Endothelial cell of umbilical vein (primary cell): ENCODE measurements around the gene ZNF611. TPM values are rescaled to one million over a fixed set of nuclear protein-coding genes. Genes with fewer than 3 reads are reported as not detected.
"Not testable (repeated sequence)": the region's sequence is repeated elsewhere in the genome, so short reads cannot be mapped to it uniquely, and the experiment has no call there.

Experiments
- BruUV-seq: library from RNA; stranded (reverse); fragments of 400-500 nt; replicated peaks from 2 replicates; lab custom pipeline; 2021; lab: Mats Ljungman, UMichigan
- CTCF ChIA-PET: fragments of 300-600, 350-600 bp; sonication (Branson Sonifier 250); formaldehyde crosslinking; loops from one replicate; lab custom pipeline; 2021; ENCODE audit warnings: antibody characterized with exemption, inconsistent platforms; lab: Charles Lee
- POLR2A ChIA-PET: fragments of 300-600, 350-600 bp; sonication (Branson Sonifier 250); formaldehyde crosslinking; loops from one replicate; lab custom pipeline; 2021; ENCODE audit warnings: antibody characterized with exemption, inconsistent platforms; lab: Charles Lee
- DNase-seq: peaks from one replicate; pipeline ENCODE4 v3.0.0-alpha.2; 2011; ENCODE audit warnings: low read depth, low spot score
- FAIRE-seq: peaks from 2 replicates; lab custom pipeline; 2011; peaks lifted over from hg19 to GRCh38; lab: Jason Lieb, UNC
- H2AFZ ChIP-seq: 2 replicates; pipeline ENCODE4 v1.6.0; 2012; ENCODE audit warnings: low read depth, low read length, control low read depth, inconsistent platforms
- H3K27ac ChIP-seq: 2 replicates; pipeline ENCODE4 v1.5.1; 2011; ENCODE audit warnings: low read depth, mild to moderate bottlenecking, control low read depth, low read length, moderate library complexity; ENCODE audit not compliant: insufficient read depth
- H3K27me3 ChIP-seq, 2 experiments: 2 replicates each; pipeline versions ENCODE4 v1.6.0 to v1.6.1; 2011; ENCODE audit warnings: low read length in 2 of 2, mixed read lengths in 1 of 2; ENCODE audit not compliant: control insufficient read depth in 2 of 2, insufficient read depth in 2 of 2
- H3K36me3 ChIP-seq, 2 experiments: 2 replicates in 1 of 2; 3 replicates in 1 of 2; pipeline ENCODE4 v1.5.1; 2011; ENCODE audit warnings: low read length in 2 of 2, mild to moderate bottlenecking in 1 of 2, moderate library complexity in 1 of 2; ENCODE audit not compliant: control insufficient read depth in 2 of 2, insufficient read depth in 2 of 2; ENCODE audit errors: extremely low read depth in 1 of 2
- H3K4me1 ChIP-seq: 3 replicates; pipeline ENCODE4 v1.5.1; 2011; ENCODE audit warnings: mild to moderate bottlenecking, low read length; ENCODE audit not compliant: control insufficient read depth, insufficient read depth; ENCODE audit errors: extremely low read depth
- H3K4me2 ChIP-seq: 2 replicates; pipeline ENCODE4 v1.6.1; 2011; ENCODE audit warnings: low read length, control low read depth, mixed read lengths; ENCODE audit not compliant: insufficient read depth
- H3K4me3 ChIP-seq, 3 experiments: fragments of 200-600 bp in 1 of 3; sonication (generic), shearing (Covaris generic) in 1 of 3; replicated peaks in 1 of 3; 2 replicates each; pipeline ENCODE4 v1.5.1; 2011 to 2016; ENCODE audit warnings: control low read depth in 3 of 3, low read length in 3 of 3, mild to moderate bottlenecking in 2 of 3, inconsistent platforms in 1 of 3, low read depth in 1 of 3, moderate library complexity in 1 of 3; ENCODE audit not compliant: insufficient read depth in 1 of 3
- H3K79me2 ChIP-seq: 2 replicates; pipeline ENCODE4 v1.6.0; 2012; ENCODE audit warnings: low read length, inconsistent platforms; ENCODE audit not compliant: control insufficient read depth, insufficient read depth
- H3K9ac ChIP-seq: replicated peaks from 2 replicates; pipeline ENCODE3; 2011; ENCODE audit warnings: low read length, control low read depth; ENCODE audit not compliant: insufficient read depth; ENCODE audit errors: extremely low read depth
- H3K9me1 ChIP-seq: replicated peaks from 3 replicates; pipeline ENCODE4 v1.6.0; 2011; ENCODE audit warnings: mild to moderate bottlenecking, low read length; ENCODE audit not compliant: control insufficient read depth, insufficient read depth; ENCODE audit errors: extremely low read depth
- H3K9me3 ChIP-seq: replicated peaks from 2 replicates; pipeline ENCODE4 v1.5.1; 2012; ENCODE audit warnings: low read length, inconsistent platforms; ENCODE audit not compliant: control insufficient read depth, insufficient read depth
- H4K20me1 ChIP-seq: replicated peaks from 2 replicates; pipeline ENCODE3; 2011; ENCODE audit warnings: mild to moderate bottlenecking, low read length; ENCODE audit not compliant: control insufficient read depth, insufficient read depth; ENCODE audit errors: extremely low read depth
- EZH2 ChIP-seq: IDR thresholded peaks from 2 replicates; pipeline ENCODE4 v1.6.1; 2012; ENCODE audit warnings: borderline replicate concordance, low read depth, mild to moderate bottlenecking, moderate library complexity, low read length, inconsistent platforms; ENCODE audit not compliant: severe bottlenecking
- FOS ChIP-seq: IDR thresholded peaks from 2 replicates; pipeline ENCODE4 v1.6.1; 2011; ENCODE audit warnings: mild to moderate bottlenecking, low read length, moderate library complexity, borderline replicate concordance; ENCODE audit not compliant: insufficient read depth
- GATA2 ChIP-seq: IDR thresholded peaks from 2 replicates; pipeline ENCODE4 v1.7.0; 2011; ENCODE audit warnings: low read depth, mild to moderate bottlenecking, moderate library complexity, mixed read lengths, low read length; ENCODE audit not compliant: insufficient read length, insufficient read depth
- JUN ChIP-seq: IDR thresholded peaks from 2 replicates; pipeline ENCODE4 v1.6.1; 2011; ENCODE audit warnings: borderline replicate concordance, low read depth; ENCODE audit not compliant: insufficient read length, insufficient read depth
- MAX ChIP-seq: IDR thresholded peaks from 2 replicates; pipeline ENCODE4 v1.6.1; 2011; ENCODE audit not compliant: insufficient read depth, insufficient read length
- MYC ChIP-seq: IDR thresholded peaks from one replicate; pipeline ENCODE4 v1.6.1; 2011; ENCODE audit warnings: mild to moderate bottlenecking, low read depth, low read length
- POLR2A ChIP-seq: IDR thresholded peaks from 2 replicates; pipeline ENCODE4 v1.6.1; 2012; ENCODE audit warnings: low read depth, mild to moderate bottlenecking, control low read depth, low read length
- POLR2AphosphoS5 ChIP-seq: IDR thresholded peaks from 2 replicates; pipeline ENCODE4 v1.6.1; 2012; ENCODE audit warnings: low read depth, mild to moderate bottlenecking, control low read depth, low read length, moderate library complexity; ENCODE audit not compliant: insufficient read depth
- dilution Hi-C: fragments of 300-500 bp; cut with MboI; formaldehyde crosslinking; loops from one replicate; pipeline ENCODE4 v1.15.0; 2019; ENCODE audit warnings: low sequenced_read_pairs; ENCODE audit not compliant: extremely low pct_ligation_motif_present
- intact Hi-C: fragments of 100-400 bp; cut with micrococcal nuclease; formaldehyde crosslinking; loops from one replicate; pipeline ENCODE4 v1.10.0; 2022
- polyA plus RNA-seq, 4 experiments: library from polyadenylated mRNA; depleted of rRNA in 3 of 4; stranded (reverse) in 3 of 4; unstranded in 1 of 4; fragments of >200 nt; gene quantifications; 2 replicates each; pipeline versions ENCODE4 v1.2.1 to v1.2.3, GENCODE V29; 2011 to 2012; ENCODE audit warnings: missing spikeins in 1 of 4
- total RNA-seq: library from RNA; stranded (reverse); gene quantifications from 2 replicates; pipeline ENCODE4 v1.2.3, GENCODE V29; 2021
- TF ChIP-seq, protein P1 (sequence below), 2 donors: IDR thresholded peaks; 1 replicate in 1 of 2; 2 replicates in 1 of 2; pipeline ENCODE4 v1.5.1; 2011; ENCODE audit warnings: low read length in 2 of 2, mild to moderate bottlenecking in 2 of 2, moderate library complexity in 2 of 2, control low read depth in 1 of 2, inconsistent platforms in 1 of 2, low read depth in 1 of 2; ENCODE audit not compliant: insufficient read depth in 1 of 2; ENCODE audit errors: extremely low read depth in 1 of 2

Gene ZNF611
- total and polyA plus RNA-seq, 2 donors (not counting 3 experiments of a cell fraction or from before 2014, with no cell fraction given), result 3.1 to 20.0 TPM

DNA sequence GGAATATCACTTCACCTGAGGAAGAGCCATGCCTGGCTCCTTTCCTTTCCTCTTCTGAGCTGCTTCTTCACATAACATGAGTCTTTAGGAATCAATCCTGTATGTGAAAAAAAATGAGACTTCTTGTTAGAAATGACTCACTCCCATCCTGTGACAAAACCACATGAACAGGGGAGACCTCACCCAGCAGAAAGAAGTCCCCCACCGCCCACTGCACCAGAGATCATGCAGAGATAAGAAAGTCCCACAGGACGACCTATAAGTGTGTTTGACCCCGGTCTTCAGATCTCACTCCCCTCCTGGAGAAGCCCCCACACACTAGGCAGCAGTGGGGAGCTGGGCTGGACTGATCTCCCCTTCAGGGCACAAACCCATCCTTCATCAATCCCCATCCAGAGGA lies 44.0 kb upstream of the ZNF611 start:
- DNase-seq, result no peak
- POLR2A ChIA-PET, result no interaction called here

DNA sequence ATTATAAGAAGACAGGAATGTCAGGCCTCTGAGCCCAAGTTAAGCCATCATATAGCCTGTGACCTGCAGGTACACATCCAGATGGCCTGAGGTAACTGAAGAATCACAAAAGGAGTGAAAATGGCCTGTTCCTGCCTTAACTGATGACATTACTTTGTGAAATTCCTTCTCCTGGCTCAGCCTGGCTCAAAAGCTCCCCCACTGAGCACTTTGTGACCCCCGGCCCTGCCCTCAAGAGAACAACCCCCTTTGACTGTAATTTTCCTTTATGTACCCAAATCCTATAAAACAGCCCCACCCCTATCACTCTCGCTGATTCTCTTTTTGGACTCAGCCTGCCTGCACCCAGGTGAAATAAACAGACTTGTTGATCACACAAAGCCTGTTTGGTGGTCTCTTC lies 21.6 kb upstream of the ZNF611 start:
- H3K36me3 ChIP-seq, H3K9ac ChIP-seq, FAIRE-seq, H3K4me2 ChIP-seq, H2AFZ ChIP-seq, POLR2A ChIA-PET, CTCF ChIA-PET, BruUV-seq, H3K4me3 ChIP-seq, H3K9me1 ChIP-seq, H3K79me2 ChIP-seq, H3K27ac ChIP-seq, intact Hi-C loops, H3K27me3 ChIP-seq, dilution Hi-C loops, DNase-seq, H3K4me1 ChIP-seq, H3K9me3 ChIP-seq, H4K20me1 ChIP-seq: not testable (repeated sequence)

More for the DNA sequence above, 44.0 kb upstream of the ZNF611 start:
- CTCF ChIA-PET, result no interaction called here
- Histone ChIP-seq H4K20me1 (no peaks in the 10 kb centered on the region), H3K9ac (no peak overlapping the region), H2AFZ (no peak overlapping the region), H3K27ac (no peak overlapping the region), H3K9me1 (no peaks in the 10 kb centered on the region), H3K9me3 (no peaks in the 10 kb centered on the region), H3K4me1 (no peaks in the 10 kb centered on the region), H3K79me2 (no peaks in the 10 kb centered on the region), H3K4me2 (no peak overlapping the region), H3K27me3 (no peaks in the 10 kb centered on the region), H3K36me3 (no peaks in the 10 kb centered on the region), H3K4me3 (no peak overlapping the region)
- no peak for FAIRE-seq
- intact Hi-C loops (no loop called here), dilution Hi-C loops (no loop called here)
- no TSS peak for BruUV-seq
- TF ChIP-seq, protein P1, sequence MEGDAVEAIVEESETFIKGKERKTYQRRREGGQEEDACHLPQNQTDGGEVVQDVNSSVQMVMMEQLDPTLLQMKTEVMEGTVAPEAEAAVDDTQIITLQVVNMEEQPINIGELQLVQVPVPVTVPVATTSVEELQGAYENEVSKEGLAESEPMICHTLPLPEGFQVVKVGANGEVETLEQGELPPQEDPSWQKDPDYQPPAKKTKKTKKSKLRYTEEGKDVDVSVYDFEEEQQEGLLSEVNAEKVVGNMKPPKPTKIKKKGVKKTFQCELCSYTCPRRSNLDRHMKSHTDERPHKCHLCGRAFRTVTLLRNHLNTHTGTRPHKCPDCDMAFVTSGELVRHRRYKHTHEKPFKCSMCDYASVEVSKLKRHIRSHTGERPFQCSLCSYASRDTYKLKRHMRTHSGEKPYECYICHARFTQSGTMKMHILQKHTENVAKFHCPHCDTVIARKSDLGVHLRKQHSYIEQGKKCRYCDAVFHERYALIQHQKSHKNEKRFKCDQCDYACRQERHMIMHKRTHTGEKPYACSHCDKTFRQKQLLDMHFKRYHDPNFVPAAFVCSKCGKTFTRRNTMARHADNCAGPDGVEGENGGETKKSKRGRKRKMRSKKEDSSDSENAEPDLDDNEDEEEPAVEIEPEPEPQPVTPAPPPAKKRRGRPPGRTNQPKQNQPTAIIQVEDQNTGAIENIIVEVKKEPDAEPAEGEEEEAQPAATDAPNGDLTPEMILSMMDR (IDR thresholded peaks at IDR 0.05; ENCODE audit: extremely low read depth in 1 of 2, insufficient read depth in 1 of 2, low read depth in 1 of 2, low read length in 2 of 2), result no peak
- TF ChIP-seq MAX (no peak), GATA2 (no peak), POLR2AphosphoS5 (no peak), JUN (no peak), EZH2 (no peak), FOS (no peak), MYC (no peak), POLR2A (no peak)
